AG09309 (cell line): ENCODE results near the gene OR14C36.
"Not testable (repeated sequence)": the region's sequence is repeated elsewhere in the genome, so short reads cannot be mapped to it uniquely, and the experiment has no call there.

Experiments used
- DNase-seq: peaks from one replicate; pipeline ENCODE4 v3.0.0-alpha.2; 2010; ENCODE audit warnings: low read depth
- H3K4me3 ChIP-seq: 2 replicates; pipeline ENCODE4 v1.5.1; 2011; ENCODE audit warnings: mild to moderate bottlenecking, low read depth, low read length, moderate library complexity; ENCODE audit not compliant: control insufficient read depth
- TF ChIP-seq, protein P1 (sequence below): IDR thresholded peaks from 2 replicates; pipeline ENCODE4 v1.5.1; 2011; ENCODE audit warnings: mild to moderate bottlenecking, low read depth, low read length, inconsistent platforms; ENCODE audit not compliant: insufficient read depth, control insufficient read depth; ENCODE audit errors: missing control alignments

OR14C36 gene

GRCh38 chr1:248348475-248348874 is at the start of gene OR14C36:
Gene OR14C36, plus strand, starts transcription at chr1:248348775. Its CDS starts 0 bp downstream, at chr1:248348775.
- TF ChIP-seq, protein P1, sequence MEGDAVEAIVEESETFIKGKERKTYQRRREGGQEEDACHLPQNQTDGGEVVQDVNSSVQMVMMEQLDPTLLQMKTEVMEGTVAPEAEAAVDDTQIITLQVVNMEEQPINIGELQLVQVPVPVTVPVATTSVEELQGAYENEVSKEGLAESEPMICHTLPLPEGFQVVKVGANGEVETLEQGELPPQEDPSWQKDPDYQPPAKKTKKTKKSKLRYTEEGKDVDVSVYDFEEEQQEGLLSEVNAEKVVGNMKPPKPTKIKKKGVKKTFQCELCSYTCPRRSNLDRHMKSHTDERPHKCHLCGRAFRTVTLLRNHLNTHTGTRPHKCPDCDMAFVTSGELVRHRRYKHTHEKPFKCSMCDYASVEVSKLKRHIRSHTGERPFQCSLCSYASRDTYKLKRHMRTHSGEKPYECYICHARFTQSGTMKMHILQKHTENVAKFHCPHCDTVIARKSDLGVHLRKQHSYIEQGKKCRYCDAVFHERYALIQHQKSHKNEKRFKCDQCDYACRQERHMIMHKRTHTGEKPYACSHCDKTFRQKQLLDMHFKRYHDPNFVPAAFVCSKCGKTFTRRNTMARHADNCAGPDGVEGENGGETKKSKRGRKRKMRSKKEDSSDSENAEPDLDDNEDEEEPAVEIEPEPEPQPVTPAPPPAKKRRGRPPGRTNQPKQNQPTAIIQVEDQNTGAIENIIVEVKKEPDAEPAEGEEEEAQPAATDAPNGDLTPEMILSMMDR: no peak
- no peak within 1 kb of the TSS for H3K4me3 ChIP-seq
- DNase-seq: no peak

- H3K4me3 ChIP-seq: no peak within 1 kb of the TSS
- TF ChIP-seq, protein P1: no peak
- DNase-seq: no peak
These were observed 45.3 kb upstream of the OR14C36 start, which contains the start of gene OR2T12 for GRCh38 chr1:248303324-248303723. Gene OR2T12, minus strand, starts transcription at chr1:248303424. Its CDS starts 7,846 bp downstream, at chr1:248295578.

DNA sequence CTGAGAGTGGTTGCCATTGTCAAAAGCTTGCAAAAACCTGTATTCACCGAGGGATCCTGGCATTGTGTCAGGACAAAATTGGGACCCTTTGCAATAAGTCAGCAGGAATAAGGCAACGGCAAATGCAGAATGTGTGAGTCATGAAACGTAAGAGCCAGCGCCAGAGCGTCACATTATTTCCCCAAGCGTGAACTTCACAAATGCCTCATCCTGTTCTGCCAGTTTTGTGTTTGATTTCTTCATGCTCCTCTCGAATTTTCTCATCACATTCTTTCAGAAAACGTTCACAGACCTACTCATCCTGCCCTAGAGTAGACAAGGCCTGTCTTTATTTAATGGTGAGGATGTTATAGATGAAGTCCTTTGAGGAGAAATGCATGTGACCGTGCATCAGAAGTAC is 42.9 kb upstream of the OR14C36 start:
- not testable (repeated sequence) for DNase-seq, H3K4me3 ChIP-seq

GRCh38 chr1:248306103-248306502 is 42.5 kb upstream of the OR14C36 start:
- no peak overlapping the region for H3K4me3 ChIP-seq
- DNase-seq: no peak
- TF ChIP-seq, protein P1: no peak

DNA sequence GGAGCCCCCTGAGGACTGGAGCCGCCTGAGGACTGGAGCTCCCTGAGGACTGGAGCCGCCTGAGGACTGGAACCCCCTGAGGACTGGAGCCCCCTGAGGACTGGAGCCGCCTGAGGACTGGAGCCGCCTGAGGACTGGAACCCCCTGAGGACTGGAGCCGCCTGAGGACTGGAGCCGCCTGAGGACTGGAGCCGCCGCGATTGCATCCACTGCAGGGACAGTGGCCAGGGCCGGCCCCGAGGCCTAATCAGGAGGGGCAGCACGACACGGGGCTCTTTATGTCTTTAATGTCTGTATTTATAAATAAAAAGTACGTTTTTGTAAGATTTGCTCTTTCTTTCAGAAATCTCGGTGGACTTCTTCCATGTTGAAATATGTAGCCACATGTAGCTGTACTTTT is 41.8 kb upstream of the OR14C36 start:
- not testable (repeated sequence) for H3K4me3 ChIP-seq, DNase-seq

DNA sequence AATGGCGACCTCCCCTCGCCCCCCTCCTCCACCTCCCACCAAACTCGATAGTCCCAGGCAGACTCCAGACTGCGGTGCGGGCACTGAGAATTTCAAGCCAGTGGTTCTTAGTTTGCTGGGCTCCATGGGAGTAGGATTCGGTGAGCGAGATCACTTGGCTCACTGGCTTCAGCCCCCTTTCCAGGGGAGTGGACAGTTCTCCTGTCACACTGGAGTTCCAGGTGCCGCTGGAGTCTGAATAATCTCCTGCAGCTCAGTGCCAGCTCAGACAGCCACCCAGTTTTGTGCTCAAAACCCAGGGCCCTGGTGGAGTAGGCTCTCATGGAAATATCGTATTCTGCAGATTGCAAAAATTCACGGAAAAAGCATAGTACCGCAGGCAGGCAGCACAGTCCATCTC is 31.8 kb upstream of the OR14C36 start:
- TF ChIP-seq, protein P1: no peak
- DNase-seq: no peak
- no peak overlapping the region for H3K4me3 ChIP-seq

DNA sequence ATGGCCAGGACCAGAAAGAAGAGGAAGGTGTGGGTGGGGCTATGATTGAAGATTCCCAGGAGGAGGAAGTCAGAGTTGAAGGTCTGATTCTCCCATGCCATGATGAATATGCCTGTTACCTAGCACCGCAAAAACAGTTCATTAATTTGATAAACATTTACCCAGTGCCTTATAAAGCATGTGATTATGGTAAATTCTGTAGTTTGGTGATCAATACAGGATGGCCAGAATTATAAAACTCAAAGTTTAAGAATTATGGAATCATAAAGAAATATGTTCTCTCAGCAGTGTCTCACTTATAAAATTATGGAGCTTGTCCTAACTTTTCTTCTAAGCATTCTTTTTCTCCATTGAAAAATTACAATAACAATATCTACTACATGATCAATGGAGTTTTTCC is 24.1 kb upstream of the OR14C36 start, which contains the start of gene OR2M7:
Gene OR2M7, minus strand, starts transcription at position 101 of the 400 bp plus-strand sequence. Its CDS starts 0 bp downstream, at position 101.
- no peak within 1 kb of the TSS for H3K4me3 ChIP-seq
- DNase-seq: no peak
- TF ChIP-seq, protein P1: no peak

DNA sequence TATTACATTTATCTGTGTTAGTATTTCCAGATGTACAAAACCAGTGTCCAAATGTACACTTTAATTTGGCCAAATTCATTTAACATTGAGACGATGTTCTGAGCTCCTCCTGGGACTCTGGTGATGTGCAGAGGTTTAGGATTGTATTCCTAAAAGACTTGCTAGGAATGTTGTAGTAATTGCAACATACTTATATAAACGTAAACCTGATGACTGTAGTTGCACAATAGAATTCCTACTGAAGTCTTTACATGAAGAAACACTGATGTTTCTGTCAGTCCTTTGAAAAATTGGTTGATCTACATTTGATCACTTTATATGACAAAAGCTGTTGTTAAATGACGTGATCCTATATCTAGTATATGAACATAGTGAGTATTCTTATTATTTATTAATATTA is 5.1 kb upstream of the OR14C36 start:
- TF ChIP-seq, protein P1: no peak
- DNase-seq: no peak

More for the DNA sequence above, 5.1 kb upstream of the OR14C36 start:
- no peak overlapping the region for H3K4me3 ChIP-seq
